ENCODE measurements around the gene CUX1. TPM values are rescaled to one million over a fixed set of nuclear protein-coding genes. Genes with fewer than 3 reads are reported as not detected.

The CUX1 gene
- total and polyA plus RNA-seq, 10 of the 15 experiments (the other 5 are each of a cell fraction or from before 2014, with no cell fraction given): 6.1 to 48.6 (median 25.9) TPM

- Histone ChIP-seq H3K9ac (ENCODE audit: control insufficient read depth, insufficient read depth, low read length) (peak overlapping the region; percentile 80), H3K4me2 (ENCODE audit: control insufficient read depth, insufficient read depth) (peak overlapping the region; percentile 87), H4K20me1 (ENCODE audit: control insufficient read depth, insufficient read depth) (no peaks in the 10 kb centered on the region), H3K4me1 (ENCODE audit: control insufficient read depth, insufficient read depth, low read length) (peaks cover 4% of the 10 kb centered on the region; the same call in 1 of the 2 replicates), H3K9me3 (replicated peaks; ENCODE audit: control insufficient read depth, insufficient read depth, low read length) (no peaks in the 10 kb centered on the region), H2AFZ (ENCODE audit: control insufficient read depth, low read depth, low read length) (peak overlapping the region; percentile 88), H3K4me3 (peak overlapping the region; percentile 81), H3K36me3 (ENCODE audit: control insufficient read depth in 2 of 2, insufficient read depth in 2 of 2, low read length in 1 of 2) (0 out of 4 replicates have a peak, but pooled peaks cover 0 to 3% of the 10 kb centered on the region in 2 experiments), H3K79me2 (ENCODE audit: control insufficient read depth, insufficient read depth, low read length) (peaks cover 40% of the 10 kb centered on the region), H3K27me3 (replicated peaks in 1 of 2; ENCODE audit: control insufficient read depth in 2 of 2, insufficient read depth in 2 of 2, low read length in 1 of 2) (no peaks in the 10 kb centered on the region), H3K27ac (ENCODE audit: control insufficient read depth, insufficient read depth) (peak overlapping the region; percentile 81)
- POLR2A ChIA-PET: interaction anchor here (0.9 kb wide), 1 partner anchor 10 kb away, joined by 4 read pairs; no protein-coding TSS in a partner anchor
- RAD21 ChIA-PET (ENCODE audit: unreplicated experiment): interaction anchor here (0.8 to 1.6 kb wide), 8 partner anchors 68 to 272 kb away, joined by 3 to 22 read pairs (median 6); no protein-coding TSS in a partner anchor
- DNase-seq (ENCODE audit: low read depth, low spot score) (no peak), FAIRE-seq (no peak), ATAC-seq (peak; percentile 51)
- in situ Hi-C loops (cut with MboI) (loop anchor here (5.0 kb wide), 2 partner anchors 68 to 123 kb away; no protein-coding TSS in a partner anchor), intact Hi-C loops (cut with micrococcal nuclease; ENCODE audit: unreplicated experiment) (loop anchor here (1.0 to 10.0 kb wide), 10 partner anchors 42 to 458 kb away; no protein-coding TSS in a partner anchor)
- BruUV-seq (replicated peaks): no TSS peak
- CTCF ChIA-PET: interaction anchor here (0.8 to 1.6 kb wide), 11 partner anchors 42 to 422 kb away, joined by 3 to 14 read pairs (median 6); no protein-coding TSS in a partner anchor
- WGBS (ENCODE audit: insufficient coverage, insufficient replicate concordance, low lambda C conversion rate, missing lambda C conversion rate): under 1% methylated on average over 73 of the region's 89 CpGs
- SMC1A ChIA-PET (ENCODE audit: uncharacterized antibody, unreplicated experiment): interaction anchor here (0.7 to 1.6 kb wide), 6 partner anchors 41 to 418 kb away, joined by 3 to 6 read pairs (median 4); no protein-coding TSS in a partner anchor
- TF ChIP-seq CUX1 (IDR thresholded peaks at IDR 0.05; ENCODE audit: insufficient replicate concordance, low read depth, low read length) (no peak), CEBPZ (IDR thresholded peaks at IDR 0.05; ENCODE audit: low read depth, low read length) (no peak), RELB (IDR thresholded peaks at IDR 0.05; ENCODE audit: low read depth) (0 out of 2 replicates have a peak, but pooled peaks have one; percentile 31), ELK1 (IDR thresholded peaks at IDR 0.05; ENCODE audit: low read depth, low read length) (no peak), CEBPB (IDR thresholded peaks at IDR 0.05; ENCODE audit: borderline replicate concordance in 1 of 2, low read depth in 2 of 2, low read length in 2 of 2) (no peak), ZNF217 (IDR thresholded peaks at IDR 0.05) (no peak), MEF2A (IDR thresholded peaks at IDR 0.05; ENCODE audit: insufficient read depth, low read depth, low read length) (no peak)
Observed at GRCh38 chr7:101814991-101815825, 2.2 kb upstream of the CUX1 start.
